ENCODE data around the gene ITGAL.

ITGAL gene

DNA sequence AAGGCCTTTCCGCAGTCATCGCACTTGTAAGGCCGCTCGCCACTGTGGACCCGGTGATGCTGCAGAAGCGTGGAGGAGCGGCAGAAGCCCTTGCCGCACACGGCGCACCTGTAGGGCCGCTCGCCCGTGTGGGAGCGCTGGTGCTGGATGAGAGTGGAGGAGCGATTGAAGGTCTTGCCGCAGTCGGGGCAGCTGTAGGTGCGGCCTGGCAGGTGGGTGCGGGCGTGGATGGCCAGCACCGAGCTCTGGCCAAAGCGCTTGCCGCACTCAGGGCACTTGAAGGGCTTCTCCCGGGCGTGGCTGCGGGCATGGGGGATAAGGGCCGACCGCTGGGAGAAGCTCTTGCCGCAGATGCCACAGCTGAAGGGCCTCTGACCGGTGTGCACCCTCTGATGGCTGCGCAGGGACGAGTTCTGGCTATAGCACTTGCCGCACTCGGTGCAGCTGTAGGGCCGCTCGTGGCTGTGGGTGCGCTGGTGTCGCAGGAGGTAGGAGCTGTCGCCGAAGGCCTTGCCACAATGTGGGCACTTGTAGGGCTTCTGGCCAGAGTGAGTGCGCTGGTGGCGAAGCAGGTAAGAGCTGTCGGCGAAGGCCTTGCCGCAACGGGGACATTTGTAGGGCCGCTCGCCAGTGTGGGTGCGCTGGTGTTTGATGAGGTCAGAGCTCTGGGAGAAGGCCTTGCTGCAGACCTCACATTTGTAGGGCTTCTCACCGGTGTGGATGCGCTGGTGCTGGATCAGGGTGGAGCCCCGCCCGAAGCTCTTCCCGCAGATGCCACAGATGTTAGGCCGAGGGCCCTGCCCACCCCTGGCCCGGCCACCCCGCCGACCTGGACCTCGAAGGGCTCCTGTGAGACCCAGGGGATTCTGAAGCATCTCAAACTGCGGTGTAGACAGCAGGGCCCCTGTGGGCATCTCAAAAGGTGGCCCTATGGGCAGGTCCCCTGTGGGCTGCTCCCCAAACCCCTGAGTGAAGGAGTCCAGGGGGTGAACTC is 52.3 kb downstream of the ITGAL start:
- Histone ChIP-seq H3K4me3 (ENCODE audit: low read depth, low read length) (no peak overlapping the region), H3K36me3 (ENCODE audit: control insufficient read depth, insufficient read depth, low read length) (no peaks in the 10 kb centered on the region), H3K27me3 (ENCODE audit: control insufficient read depth, insufficient read depth, low read length) (no peaks in the 10 kb centered on the region), H3K9me3 (ENCODE audit: control insufficient read depth, insufficient read depth, low read length) (no peaks in the 10 kb centered on the region), H3K4me1 (ENCODE audit: control insufficient read depth, insufficient read depth, low read length) (peaks cover 8% of the 10 kb centered on the region), H3K9ac (ENCODE audit: low read depth, low read length) (no peak overlapping the region)

DNA sequence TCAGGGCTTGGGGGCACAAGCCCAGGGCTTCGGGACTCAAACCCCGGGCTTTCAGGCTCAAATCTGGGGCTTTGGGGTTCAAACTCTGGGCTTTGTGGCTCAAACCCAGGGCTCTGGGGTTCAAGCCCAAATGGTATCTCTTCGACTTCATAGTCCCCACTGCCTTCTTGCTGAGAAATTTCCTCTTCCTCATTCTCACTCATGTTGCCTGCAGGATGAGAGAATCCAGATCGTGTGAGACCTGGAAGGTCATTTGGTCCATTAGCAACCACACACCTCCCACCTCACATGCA is 53.2 kb downstream of the ITGAL start:
- H3K4me3 ChIP-seq (ENCODE audit: low read depth, low read length), result peak overlapping the region; percentile 62
- H3K27me3 ChIP-seq (ENCODE audit: control insufficient read depth, insufficient read depth, low read length), result no peaks in the 10 kb centered on the region
- H3K36me3 ChIP-seq (ENCODE audit: control insufficient read depth, insufficient read depth, low read length), result peaks cover 2% of the 10 kb centered on the region
- no peaks in the 10 kb centered on the region for H3K9me3 ChIP-seq (ENCODE audit: control insufficient read depth, insufficient read depth, low read length)
- no peak overlapping the region for H3K9ac ChIP-seq (ENCODE audit: low read depth, low read length)
- peaks cover 8% of the 10 kb centered on the region for H3K4me1 ChIP-seq (ENCODE audit: control insufficient read depth, insufficient read depth, low read length)

GRCh38 chr16:30526137-30526822 is 53.7 kb downstream of the ITGAL start, which contains the start of gene ZNF768:
Gene ZNF768, minus strand, starts transcription at chr16:30526566. Its CDS starts 153 bp downstream, at chr16:30526413.
- Histone ChIP-seq H3K4me3 (ENCODE audit: low read depth, low read length) (peak within 1 kb of the TSS; percentile 82), H3K4me1 (ENCODE audit: control insufficient read depth, insufficient read depth, low read length) (peaks cover 8% of the 10 kb centered on the region), H3K36me3 (ENCODE audit: control insufficient read depth, insufficient read depth, low read length) (peaks cover 3% of the 10 kb centered on the region), H3K9ac (ENCODE audit: low read depth, low read length) (peak within 1 kb of the TSS; percentile 83), H3K9me3 (ENCODE audit: control insufficient read depth, insufficient read depth, low read length) (no peaks in the 10 kb centered on the region), H3K27me3 (ENCODE audit: control insufficient read depth, insufficient read depth, low read length) (no peaks in the 10 kb centered on the region)

DNA sequence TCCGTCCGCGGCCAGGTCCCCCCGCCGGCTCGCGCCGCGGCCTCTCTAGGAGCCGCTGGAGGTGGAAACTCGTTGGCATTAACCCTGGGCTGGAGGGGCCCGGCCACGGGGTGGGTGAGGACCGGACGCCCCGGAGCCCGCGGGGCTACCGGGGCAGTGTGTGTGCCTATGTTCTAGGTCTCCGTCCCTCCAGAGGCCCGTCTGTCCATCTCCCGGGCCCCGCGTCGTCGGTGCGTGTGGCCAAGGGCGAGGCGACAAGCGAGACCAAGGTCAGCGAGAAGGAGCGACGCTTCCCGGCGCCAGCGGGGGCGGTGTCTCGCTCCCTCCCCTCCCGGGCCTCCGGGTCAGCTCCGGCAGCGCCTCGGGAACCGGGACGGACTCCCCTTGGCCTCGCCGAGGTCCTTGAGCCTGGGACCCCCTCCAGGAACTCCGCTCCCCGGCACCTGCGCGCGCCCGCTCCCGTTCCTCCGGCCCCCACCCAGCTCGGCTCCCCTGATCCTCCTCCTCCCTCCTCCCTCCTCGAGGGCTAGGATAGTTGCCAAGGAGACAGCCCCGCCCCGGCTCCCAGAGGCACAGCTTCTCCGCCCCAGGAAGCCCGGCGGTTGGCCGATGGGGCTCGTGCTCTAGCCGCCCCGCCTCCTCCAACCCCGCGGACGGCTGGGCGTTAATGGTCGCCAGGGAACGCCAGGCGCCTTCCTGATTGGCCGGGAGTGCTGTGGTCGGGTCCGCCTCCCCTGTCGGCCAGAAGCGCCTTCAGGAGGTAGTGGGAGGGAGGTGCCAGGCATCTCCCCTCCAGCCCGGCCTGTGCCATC is 54.5 kb downstream of the ITGAL start:
- H3K9me3 ChIP-seq (ENCODE audit: control insufficient read depth, insufficient read depth, low read length), result no peaks in the 10 kb centered on the region
- H3K4me3 ChIP-seq (ENCODE audit: low read depth, low read length), result peak overlapping the region; percentile 82
- no peaks in the 10 kb centered on the region for H3K27me3 ChIP-seq (ENCODE audit: control insufficient read depth, insufficient read depth, low read length)
- peaks cover 3% of the 10 kb centered on the region for H3K36me3 ChIP-seq (ENCODE audit: control insufficient read depth, insufficient read depth, low read length)
- H3K4me1 ChIP-seq (ENCODE audit: control insufficient read depth, insufficient read depth, low read length), result peaks cover 8% of the 10 kb centered on the region
- H3K9ac ChIP-seq (ENCODE audit: low read depth, low read length), result peak overlapping the region; percentile 83

- Histone ChIP-seq H3K36me3 (ENCODE audit: control insufficient read depth, insufficient read depth, low read length) (peaks cover 6% of the 10 kb centered on the region), H3K9me3 (ENCODE audit: control insufficient read depth, insufficient read depth, low read length) (no peaks in the 10 kb centered on the region), H3K27me3 (ENCODE audit: control insufficient read depth, insufficient read depth, low read length) (no peaks in the 10 kb centered on the region), H3K9ac (ENCODE audit: low read depth, low read length) (peak overlapping the region; percentile 38), H3K4me1 (ENCODE audit: control insufficient read depth, insufficient read depth, low read length) (peaks cover 8% of the 10 kb centered on the region), H3K4me3 (ENCODE audit: low read depth, low read length) (peak overlapping the region; percentile 32)
Observed at GRCh38 chr16:30527635-30528178, 55.2 kb downstream of the ITGAL start.

- peaks cover 8% of the 10 kb centered on the region for H3K4me1 ChIP-seq (ENCODE audit: control insufficient read depth, insufficient read depth, low read length)
- no peaks in the 10 kb centered on the region for H3K27me3 ChIP-seq (ENCODE audit: control insufficient read depth, insufficient read depth, low read length)
- H3K9me3 ChIP-seq (ENCODE audit: control insufficient read depth, insufficient read depth, low read length), result no peaks in the 10 kb centered on the region
- no peak overlapping the region for H3K4me3 ChIP-seq (ENCODE audit: low read depth, low read length)
- H3K9ac ChIP-seq (ENCODE audit: low read depth, low read length), result no peak overlapping the region
- peaks cover 6% of the 10 kb centered on the region for H3K36me3 ChIP-seq (ENCODE audit: control insufficient read depth, insufficient read depth, low read length)
Observed at GRCh38 chr16:30528799-30529457, 56.4 kb downstream of the ITGAL start.

DNA sequence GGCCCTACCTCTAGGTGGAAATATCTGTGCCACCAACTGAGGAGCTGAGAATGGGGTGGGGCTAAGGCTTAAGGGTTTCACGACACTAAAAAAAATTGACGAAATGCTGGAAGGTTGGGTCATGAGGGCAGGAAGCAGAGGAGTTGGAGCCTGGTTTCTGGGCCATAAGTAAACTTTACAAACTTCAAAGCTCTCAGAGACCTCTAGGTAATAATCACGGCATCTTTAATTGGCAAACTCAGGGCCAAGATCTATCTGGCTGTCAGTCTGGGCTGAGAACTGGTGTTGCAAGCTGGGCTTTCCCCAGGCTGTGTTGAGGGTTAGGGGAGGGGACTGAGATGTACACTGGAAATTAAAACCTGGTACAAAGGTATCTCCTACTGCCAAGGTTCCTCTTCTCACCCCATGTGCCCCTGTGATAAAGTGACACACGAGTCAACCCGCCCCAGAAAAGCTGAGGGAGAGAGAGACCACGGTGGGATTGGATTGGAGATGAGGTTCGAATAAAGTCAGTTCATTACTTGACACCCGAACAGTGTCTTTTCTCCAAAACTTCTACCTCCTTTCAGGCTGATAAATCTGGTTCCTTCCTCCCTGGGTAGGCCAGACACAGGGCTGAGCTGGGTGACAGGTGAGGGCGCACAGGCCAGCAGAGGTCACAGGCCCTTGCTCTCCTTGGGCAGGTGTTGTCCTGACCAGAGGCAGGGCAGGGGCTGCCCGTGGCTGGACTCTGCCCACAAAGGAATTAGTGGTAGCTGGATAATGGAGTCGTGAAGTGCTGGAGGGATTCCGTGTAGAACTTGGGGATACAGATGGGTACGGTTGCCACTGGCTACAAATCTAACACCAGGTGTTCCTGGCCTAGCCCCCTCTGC is 57.9 kb downstream of the ITGAL start:
- Histone ChIP-seq H3K4me3 (ENCODE audit: low read depth, low read length) (no peak overlapping the region), H3K36me3 (ENCODE audit: control insufficient read depth, insufficient read depth, low read length) (peaks cover 6% of the 10 kb centered on the region), H3K9ac (ENCODE audit: low read depth, low read length) (no peak overlapping the region), H3K27me3 (ENCODE audit: control insufficient read depth, insufficient read depth, low read length) (no peaks in the 10 kb centered on the region), H3K9me3 (ENCODE audit: control insufficient read depth, insufficient read depth, low read length) (no peaks in the 10 kb centered on the region), H3K4me1 (ENCODE audit: control insufficient read depth, insufficient read depth, low read length) (peaks cover 8% of the 10 kb centered on the region)

DNA sequence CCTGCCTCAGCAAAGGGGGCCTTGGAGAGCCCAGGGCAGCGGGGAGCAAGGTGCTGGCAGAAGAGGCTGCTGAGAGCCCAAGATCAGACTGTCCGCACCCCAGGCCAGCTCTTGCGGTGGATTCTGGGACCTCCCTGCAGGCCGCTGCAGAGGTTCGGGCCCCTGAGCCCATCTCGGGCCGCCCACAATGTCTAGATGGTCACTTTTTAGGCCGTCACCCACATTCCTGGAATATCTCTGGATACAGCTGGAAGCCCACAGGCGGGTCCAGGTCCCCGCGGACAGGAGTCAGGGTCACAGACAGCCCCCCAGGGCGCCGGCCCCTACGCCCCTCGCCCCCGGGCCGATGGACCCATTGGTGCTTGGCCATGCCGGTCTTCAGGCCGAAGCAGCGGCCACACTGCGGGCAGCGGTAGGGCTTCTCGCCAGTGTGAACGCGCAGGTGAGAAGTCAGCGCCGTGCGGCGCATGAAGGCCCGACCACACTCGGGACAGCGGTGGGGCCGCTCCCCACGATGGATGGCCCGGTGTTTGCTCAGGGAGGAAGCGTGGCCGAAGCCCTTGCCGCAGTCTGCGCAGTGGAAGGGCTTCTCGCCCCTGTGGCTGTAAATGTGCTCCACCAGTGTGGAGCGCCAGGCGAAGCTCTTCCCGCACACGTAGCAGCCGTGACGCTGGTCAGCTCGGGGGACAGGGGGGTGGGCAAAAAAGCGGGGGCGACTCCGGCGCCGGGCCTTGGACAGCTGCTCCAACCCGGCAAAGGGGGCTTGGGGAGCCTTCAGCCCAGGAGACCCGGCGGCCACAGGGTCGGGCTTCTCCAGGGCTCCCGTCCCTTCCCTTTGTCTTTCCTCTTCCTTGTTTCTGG is 60.0 kb downstream of the ITGAL start:
- Histone ChIP-seq H3K4me3 (ENCODE audit: low read depth, low read length) (no peak overlapping the region), H3K9me3 (ENCODE audit: control insufficient read depth, insufficient read depth, low read length) (no peaks in the 10 kb centered on the region), H3K9ac (ENCODE audit: low read depth, low read length) (no peak overlapping the region), H3K4me1 (ENCODE audit: control insufficient read depth, insufficient read depth, low read length) (peaks cover 11% of the 10 kb centered on the region), H3K27me3 (ENCODE audit: control insufficient read depth, insufficient read depth, low read length) (no peaks in the 10 kb centered on the region), H3K36me3 (ENCODE audit: control insufficient read depth, insufficient read depth, low read length) (peaks cover 6% of the 10 kb centered on the region)

DNA sequence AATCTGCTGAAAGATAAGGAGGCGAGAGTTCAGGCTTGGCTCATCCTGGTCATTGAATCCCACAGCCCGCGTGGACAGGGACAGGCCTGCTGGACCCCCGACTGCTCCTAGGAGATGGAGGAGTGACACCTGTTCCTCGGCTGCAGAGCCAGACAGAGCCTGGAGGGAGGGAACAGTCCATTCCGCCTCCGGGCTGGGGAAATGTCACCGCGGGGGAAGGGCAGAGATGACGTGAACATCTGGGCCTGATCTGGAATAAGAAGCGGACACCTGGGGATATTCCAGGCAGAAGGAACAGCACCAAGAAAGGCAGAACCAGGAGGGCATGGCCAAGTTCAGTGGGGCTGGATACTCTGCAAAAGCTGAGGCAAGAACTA is 60.6 kb downstream of the ITGAL start:
- peaks cover 6% of the 10 kb centered on the region for H3K36me3 ChIP-seq (ENCODE audit: control insufficient read depth, insufficient read depth, low read length)
- H3K4me1 ChIP-seq (ENCODE audit: control insufficient read depth, insufficient read depth, low read length), result peaks cover 6% of the 10 kb centered on the region
- no peak overlapping the region for H3K9ac ChIP-seq (ENCODE audit: low read depth, low read length)
- no peaks in the 10 kb centered on the region for H3K9me3 ChIP-seq (ENCODE audit: control insufficient read depth, insufficient read depth, low read length)
- H3K4me3 ChIP-seq (ENCODE audit: low read depth, low read length), result no peak overlapping the region
- H3K27me3 ChIP-seq (ENCODE audit: control insufficient read depth, insufficient read depth, low read length), result no peaks in the 10 kb centered on the region
